ENCODE results near the gene ATXN1. TPM values are rescaled to one million over a fixed set of nuclear protein-coding genes. Genes with fewer than 3 reads are reported as not detected.

The ATXN1 gene
- total RNA-seq, 4 donors from 2014 or later = 48.7 to 166 (median 105) TPM

DNA sequence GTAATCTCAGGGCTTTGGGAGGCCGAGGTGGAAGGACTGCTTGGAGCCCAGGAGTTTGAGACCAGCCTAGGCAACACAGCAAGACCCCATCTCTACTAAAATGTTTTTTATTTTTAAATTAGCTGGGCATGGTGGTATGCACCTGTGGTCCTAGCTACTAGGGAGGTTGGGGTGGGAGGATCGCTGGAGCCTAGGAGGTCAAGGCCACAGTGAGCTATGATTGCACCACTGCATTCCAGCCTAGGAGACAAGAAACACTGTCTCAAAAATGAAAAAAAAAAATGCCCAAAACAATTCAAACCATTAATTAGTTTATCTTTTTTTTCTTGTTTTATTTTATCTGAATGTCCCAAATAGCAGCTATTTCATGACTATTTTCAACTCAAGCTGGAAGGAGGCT lies 437.1 kb downstream of the ATXN1 start:
- TF ChIP-seq POLR2A (IDR thresholded peaks at IDR 0.05) = no peak
- no peak for TF ChIP-seq POLR2AphosphoS5 (IDR thresholded peaks at IDR 0.05)
- TF ChIP-seq EP300 (IDR thresholded peaks at IDR 0.05; ENCODE audit: low read depth) = no peak
- TF ChIP-seq, protein P1, sequence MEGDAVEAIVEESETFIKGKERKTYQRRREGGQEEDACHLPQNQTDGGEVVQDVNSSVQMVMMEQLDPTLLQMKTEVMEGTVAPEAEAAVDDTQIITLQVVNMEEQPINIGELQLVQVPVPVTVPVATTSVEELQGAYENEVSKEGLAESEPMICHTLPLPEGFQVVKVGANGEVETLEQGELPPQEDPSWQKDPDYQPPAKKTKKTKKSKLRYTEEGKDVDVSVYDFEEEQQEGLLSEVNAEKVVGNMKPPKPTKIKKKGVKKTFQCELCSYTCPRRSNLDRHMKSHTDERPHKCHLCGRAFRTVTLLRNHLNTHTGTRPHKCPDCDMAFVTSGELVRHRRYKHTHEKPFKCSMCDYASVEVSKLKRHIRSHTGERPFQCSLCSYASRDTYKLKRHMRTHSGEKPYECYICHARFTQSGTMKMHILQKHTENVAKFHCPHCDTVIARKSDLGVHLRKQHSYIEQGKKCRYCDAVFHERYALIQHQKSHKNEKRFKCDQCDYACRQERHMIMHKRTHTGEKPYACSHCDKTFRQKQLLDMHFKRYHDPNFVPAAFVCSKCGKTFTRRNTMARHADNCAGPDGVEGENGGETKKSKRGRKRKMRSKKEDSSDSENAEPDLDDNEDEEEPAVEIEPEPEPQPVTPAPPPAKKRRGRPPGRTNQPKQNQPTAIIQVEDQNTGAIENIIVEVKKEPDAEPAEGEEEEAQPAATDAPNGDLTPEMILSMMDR (IDR thresholded peaks at IDR 0.05) = no peak
- peaks cover 17 to 37% (median 23%) of the 10 kb centered on the region in 4 donors for H3K4me1 ChIP-seq
- in situ Hi-C loops (cut with MboI; ENCODE audit: low pct_ligation_motif_present in 1 of 4, low pct_unique_long_range_greater_than_20kb in 1 of 4, low sequenced_read_pairs in 3 of 4) (no loop called here), intact Hi-C loops (cut with DNase I; ENCODE audit: low total_unique reads) (no loop called here)
- 100% methylated on average over 1 to 2 of the region's 2 CpGs for WGBS, 2 donors (ENCODE audit: low coverage in 1 of 2)
- no peak overlapping the region for H3K27ac ChIP-seq
- no peaks in the 10 kb centered on the region for H3K27me3 ChIP-seq
- H3K9me3 ChIP-seq = no peaks in the 10 kb centered on the region
- no peak overlapping the region for H3K4me3 ChIP-seq
- DNase-seq = no peak
- H3K36me3 ChIP-seq = peaks cover 0 to 7% (median 0%) of the 10 kb centered on the region in 4 donors

DNA sequence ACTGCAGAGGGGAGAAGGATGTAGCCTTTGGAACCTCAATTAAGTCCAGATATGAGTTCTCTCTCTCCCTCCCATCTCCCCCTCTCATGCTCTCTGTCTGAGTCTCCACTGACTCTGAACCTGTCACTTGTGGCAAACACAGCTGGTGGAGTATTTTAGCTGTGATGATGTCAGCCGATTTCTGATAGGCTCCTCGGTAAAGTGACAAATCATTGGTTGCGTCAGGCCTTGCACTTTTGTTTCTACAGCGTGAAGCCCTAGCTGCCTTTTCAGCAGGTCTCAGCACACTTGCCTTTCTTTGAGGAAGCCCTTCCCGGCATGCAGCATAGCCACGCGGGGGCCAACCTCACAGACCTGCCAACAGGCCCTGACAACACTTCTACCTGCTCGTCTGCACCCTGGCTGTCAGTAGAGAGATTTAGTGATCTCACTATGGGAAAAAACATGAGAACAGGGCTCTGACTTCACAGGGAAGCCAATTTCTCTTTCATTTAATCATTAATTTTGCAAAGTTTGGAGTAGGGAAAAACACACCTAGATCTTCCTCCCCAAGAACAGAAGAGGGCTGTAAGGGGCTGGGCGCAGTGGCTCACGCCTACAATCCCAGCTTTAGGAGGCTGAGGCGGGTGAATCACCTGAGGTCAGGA lies 438.5 kb downstream of the ATXN1 start:
- in situ Hi-C loops (cut with MboI; ENCODE audit: low pct_ligation_motif_present in 1 of 4, low pct_unique_long_range_greater_than_20kb in 1 of 4, low sequenced_read_pairs in 3 of 4) (no loop called here), intact Hi-C loops (cut with DNase I; ENCODE audit: low total_unique reads) (no loop called here)
- 58 to 69% methylated on average over 4 to 11 of the region's 11 CpGs for WGBS, 2 donors (ENCODE audit: low coverage in 1 of 2)
- Histone ChIP-seq H3K36me3 (peaks cover 0 to 7% (median 0%) of the 10 kb centered on the region in 4 donors), H3K27ac (peak overlapping the region; percentile 43 to 55 (median 50)), H3K9me3 (no peaks in the 10 kb centered on the region), H3K27me3 (no peaks in the 10 kb centered on the region), H3K4me1 (peaks cover 21 to 49% (median 28%) of the 10 kb centered on the region in 4 donors), H3K4me3 (no peak overlapping the region)
- TF ChIP-seq POLR2AphosphoS5 (IDR thresholded peaks at IDR 0.05) = peak in 2 of 3 donors; percentile 32 to 47
- TF ChIP-seq EP300 (IDR thresholded peaks at IDR 0.05; ENCODE audit: low read depth) = no peak
- TF ChIP-seq POLR2A (IDR thresholded peaks at IDR 0.05) = peak; percentile 24
- peak; percentile 63 for DNase-seq

DNA sequence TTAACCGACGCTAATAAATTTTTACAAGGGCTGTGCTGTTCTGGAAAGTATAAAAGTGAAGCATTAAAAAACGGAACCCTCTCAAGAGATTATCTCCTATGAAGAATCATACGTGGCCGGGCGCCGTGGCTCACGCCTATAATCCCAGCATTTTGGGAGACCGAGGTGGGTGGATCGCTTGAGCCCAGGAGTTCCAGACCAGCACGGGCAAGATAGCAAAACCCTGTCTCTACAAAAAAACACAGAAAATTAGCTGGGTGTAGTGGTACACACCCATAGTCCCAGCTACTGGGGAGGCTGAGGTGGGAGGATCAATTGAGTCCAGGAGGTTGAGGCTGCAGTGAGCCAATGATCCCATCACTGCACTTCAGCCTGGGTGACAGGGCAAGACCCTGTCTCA lies 439.4 kb downstream of the ATXN1 start:
- no peak for DNase-seq
- peaks cover 21 to 49% (median 28%) of the 10 kb centered on the region in 4 donors for H3K4me1 ChIP-seq
- no peak overlapping the region for H3K4me3 ChIP-seq
- peaks cover 0 to 2% (median 0%) of the 10 kb centered on the region in 4 donors for H3K36me3 ChIP-seq
- intact Hi-C loops (cut with DNase I; ENCODE audit: low total_unique reads) (no loop called here), in situ Hi-C loops (cut with MboI; ENCODE audit: low pct_ligation_motif_present in 1 of 4, low pct_unique_long_range_greater_than_20kb in 1 of 4, low sequenced_read_pairs in 3 of 4) (no loop called here)
- no peaks in the 10 kb centered on the region for H3K27me3 ChIP-seq
- WGBS, 2 donors (ENCODE audit: low coverage in 1 of 2) = 94 to 96% methylated on average over 4 to 11 of the region's 11 CpGs
- no peaks in the 10 kb centered on the region for H3K9me3 ChIP-seq
- peak overlapping the region; percentile 23 to 78 (median 63) for H3K27ac ChIP-seq
- TF ChIP-seq EP300 (IDR thresholded peaks at IDR 0.05; ENCODE audit: low read depth) = no peak
- TF ChIP-seq, protein P1 (IDR thresholded peaks at IDR 0.05) = no peak
- no peak for TF ChIP-seq POLR2A (IDR thresholded peaks at IDR 0.05)
- TF ChIP-seq POLR2AphosphoS5 (IDR thresholded peaks at IDR 0.05) = no peak

DNA sequence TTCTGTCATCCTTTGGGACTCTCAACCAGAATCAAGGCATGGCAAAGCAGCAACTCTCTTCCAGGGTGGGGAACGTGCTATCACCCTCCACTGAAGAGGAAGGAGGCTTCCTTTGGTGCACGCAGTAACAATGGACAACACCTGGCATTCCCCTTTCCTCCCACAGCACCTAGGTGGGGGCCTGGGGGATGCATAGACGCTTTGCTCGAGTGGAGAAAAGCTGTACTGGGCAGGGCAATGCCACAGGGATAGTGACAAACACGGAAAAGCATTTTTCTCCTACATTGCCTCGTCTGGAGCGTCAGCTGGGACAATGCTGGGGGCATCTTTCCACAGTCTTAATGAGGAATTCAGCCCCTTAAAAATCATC lies 439.9 kb downstream of the ATXN1 start:
- 93 to 100% methylated on average over 2 to 7 of the region's 7 CpGs for WGBS, 2 donors (ENCODE audit: low coverage in 1 of 2)
- H3K27me3 ChIP-seq = no peaks in the 10 kb centered on the region
- H3K9me3 ChIP-seq = no peaks in the 10 kb centered on the region
- in situ Hi-C loops (cut with MboI; ENCODE audit: low pct_ligation_motif_present in 1 of 4, low pct_unique_long_range_greater_than_20kb in 1 of 4, low sequenced_read_pairs in 3 of 4) = no loop called here
- no peak overlapping the region for H3K4me3 ChIP-seq
- intact Hi-C loops (cut with DNase I; ENCODE audit: low total_unique reads) = no loop called here
- no peak for DNase-seq
- H3K27ac ChIP-seq = peak overlapping the region; percentile 75 to 84 (median 77)
- H3K4me1 ChIP-seq = peaks cover 21 to 49% (median 28%) of the 10 kb centered on the region in 4 donors
- TF ChIP-seq, protein P1 (IDR thresholded peaks at IDR 0.05) = no peak
- no peak for TF ChIP-seq POLR2A (IDR thresholded peaks at IDR 0.05)
- TF ChIP-seq POLR2AphosphoS5 (IDR thresholded peaks at IDR 0.05) = no peak
- TF ChIP-seq EP300 (IDR thresholded peaks at IDR 0.05; ENCODE audit: low read depth) = no peak
- no peaks in the 10 kb centered on the region for H3K36me3 ChIP-seq

Data from transverse colon (tissue), 4 donors.